Liver (tissue), 9 donors: ENCODE measurements around the gene TMEM255B. TPM values are rescaled to one million over a fixed set of nuclear protein-coding genes. Genes with fewer than 3 reads are reported as not detected.

Source experiments
- DNase-seq: peaks from one replicate; pipeline ENCODE4 v3.0.0-alpha.2; 2017; ENCODE audit warnings: low spot score
- H3K27ac ChIP-seq, 2 donors: one replicate each; pipeline ENCODE4 v1.7.0; 2013; ENCODE audit warnings: inconsistent platforms in 2 of 2, low read length in 2 of 2, control low read depth in 1 of 2, low read depth in 1 of 2, mild to moderate bottlenecking in 1 of 2
- H3K27me3 ChIP-seq, 4 donors: one replicate each; pipeline versions ENCODE4 v1.6.1 to v1.7.0; 2013; ENCODE audit warnings: low read length in 3 of 4, inconsistent platforms in 1 of 4, mild to moderate bottlenecking in 1 of 4, moderate library complexity in 1 of 4; ENCODE audit not compliant: control insufficient read depth in 4 of 4, insufficient read depth in 4 of 4
- H3K36me3 ChIP-seq, 4 donors: one replicate each; pipeline versions ENCODE4 v1.6.1 to v1.7.0; 2013; ENCODE audit warnings: low read length in 3 of 4, mild to moderate bottlenecking in 3 of 4, low read depth in 1 of 4, moderate library complexity in 1 of 4; ENCODE audit not compliant: control insufficient read depth in 4 of 4, insufficient read depth in 3 of 4
- H3K4me1 ChIP-seq, 4 donors: one replicate each; pipeline versions ENCODE4 v1.6.1 to v1.7.0; 2013; ENCODE audit warnings: low read length in 3 of 4, mild to moderate bottlenecking in 3 of 4, moderate library complexity in 1 of 4; ENCODE audit not compliant: control insufficient read depth in 4 of 4, insufficient read depth in 4 of 4
- H3K4me3 ChIP-seq, 3 donors: one replicate each; pipeline versions ENCODE4 v1.6.1 to v1.7.0; 2013; ENCODE audit warnings: low read length in 3 of 3, control low read depth in 1 of 3, low read depth in 1 of 3, mild to moderate bottlenecking in 1 of 3
- H3K9ac ChIP-seq, 2 donors: one replicate each; pipeline ENCODE4 v1.7.0; 2013; ENCODE audit warnings: low read length in 2 of 2, mild to moderate bottlenecking in 2 of 2, moderate library complexity in 2 of 2, control low read depth in 1 of 2, low read depth in 1 of 2
- H3K9me3 ChIP-seq, 4 donors: one replicate each; pipeline versions ENCODE4 v1.6.1 to v1.7.0; 2013; ENCODE audit warnings: low read length in 3 of 4; ENCODE audit not compliant: control insufficient read depth in 4 of 4
- ATF3 ChIP-seq: IDR thresholded peaks from 2 replicates; pipeline ENCODE4 v1.6.1; 2016; ENCODE audit warnings: antibody characterized with exemption
- EGR1 ChIP-seq, 2 donors: IDR thresholded peaks; 2 replicates each; pipeline ENCODE4 v1.6.1; 2016 to 2018; ENCODE audit warnings: antibody characterized with exemption in 2 of 2, low read depth in 2 of 2
- FOXA1 ChIP-seq: IDR thresholded peaks from 2 replicates; pipeline ENCODE4 v1.6.1; 2016; ENCODE audit warnings: antibody characterized with exemption
- HNF4G ChIP-seq: IDR thresholded peaks from 2 replicates; pipeline ENCODE4 v1.6.1; 2016; ENCODE audit warnings: antibody characterized with exemption
- JUND ChIP-seq, 2 donors: IDR thresholded peaks; 2 replicates each; pipeline ENCODE4 v1.6.1; 2016; ENCODE audit warnings: antibody characterized with exemption in 2 of 2
- NR2F2 ChIP-seq: IDR thresholded peaks from 2 replicates; pipeline ENCODE4 v1.6.1; 2016; ENCODE audit warnings: antibody characterized with exemption
- RAD21 ChIP-seq, 2 donors: IDR thresholded peaks; 2 replicates each; pipeline ENCODE4 v1.6.1; 2016; ENCODE audit warnings: antibody characterized with exemption in 2 of 2, mild to moderate bottlenecking in 2 of 2
- REST ChIP-seq: IDR thresholded peaks from 2 replicates; pipeline ENCODE4 v1.6.1; 2016; ENCODE audit warnings: antibody characterized with exemption, mild to moderate bottlenecking
- RXRA ChIP-seq, 2 donors: IDR thresholded peaks; 2 replicates each; pipeline ENCODE4 v1.6.1; 2017 to 2018; ENCODE audit warnings: antibody characterized with exemption in 2 of 2, mild to moderate bottlenecking in 1 of 2
- SP1 ChIP-seq: IDR thresholded peaks from 2 replicates; pipeline ENCODE4 v1.6.1; 2018; ENCODE audit warnings: antibody characterized with exemption, mild to moderate bottlenecking
- TAF1 ChIP-seq: conservative IDR thresholded peaks from 2 replicates; pipeline ENCODE4 v1.6.1; 2016; ENCODE audit warnings: antibody characterized with exemption, mild to moderate bottlenecking
- YY1 ChIP-seq: IDR thresholded peaks from 2 replicates; pipeline ENCODE4 v1.6.1; 2016; ENCODE audit warnings: antibody characterized with exemption, mild to moderate bottlenecking
- ZBTB33 ChIP-seq: IDR thresholded peaks from 2 replicates; pipeline ENCODE4 v1.6.1; 2016; ENCODE audit warnings: antibody characterized with exemption
- WGBS: extraction: QIAGEN DNeasy Blood & Tissue Kit; methylation state at CpG from one replicate; pipeline ENCODE4 v1.1.7; 2013; 5-methylcytosine and 5-hydroxymethylcytosine counted together
- polyA plus RNA-seq, 2 donors: library from polyadenylated mRNA; stranded (reverse) in 1 of 2; unstranded in 1 of 2; fragments of 200-250 nt in 1 of 2; fragments of >200 nt in 1 of 2; fragmentation: Nextera tagmentation in 1 of 2; extraction: Ambion mirVana in 1 of 2; gene quantifications; one replicate each; pipeline versions ENCODE4 v1.2.1 to v1.2.3, GENCODE V29; 2013 to 2015
- total RNA-seq, 2 donors: library from RNA; depleted of rRNA; stranded (reverse); fragments of >200 nt; gene quantifications; one replicate each; pipeline ENCODE4 v1.2.3, GENCODE V29; 2014
- TF ChIP-seq, protein P1 (sequence below): IDR thresholded peaks from 2 replicates; pipeline ENCODE4 v1.6.1; 2016; ENCODE audit warnings: antibody characterized with exemption
- TF ChIP-seq, protein P2 (sequence below): fragments of 150-350 bp; IDR thresholded peaks from 2 replicates; pipeline ENCODE4 v1.5.1; 2017; ENCODE audit warnings: improper control_type of control experiment, low read depth, low read length; ENCODE audit not compliant: missing input control
- donor health status: healthy.
- donor health status: healthy.
- donor health status: healthy.
- donor health status: healthy.
- donor health status: healthy.

The TMEM255B gene
- total and polyA plus RNA-seq, 4 donors: 0.37 to 8.6 (median 3.5) TPM

DNA sequence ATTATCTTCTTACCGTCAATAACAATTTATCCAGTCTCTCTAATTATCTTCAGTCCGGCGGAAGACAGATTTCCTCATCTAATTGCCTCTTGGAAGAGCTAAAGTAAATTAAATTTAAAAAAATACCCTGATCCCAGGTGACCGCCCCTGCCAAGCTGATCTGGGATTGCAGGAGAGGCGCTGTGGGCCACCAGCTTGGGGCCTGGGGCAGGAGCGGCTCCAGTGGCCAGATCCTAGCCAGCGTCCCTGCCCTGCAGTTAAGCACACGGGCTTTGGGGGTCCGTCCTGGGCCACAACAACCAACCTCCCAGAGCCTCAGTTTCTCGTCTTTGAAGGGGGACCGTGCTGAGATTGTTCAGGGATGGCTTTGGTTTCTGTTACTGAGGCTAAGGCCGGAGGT lies 12.4 kb upstream of the TMEM255B start:
- 83% methylated on average over 12 of the region's 12 CpGs for WGBS
- TF ChIP-seq SP1 (no peak), NR2F2 (no peak), HNF4G (no peak), YY1 (no peak), TAF1 (no peak), ZBTB33 (no peak), REST (no peak), RAD21 (IDR thresholded peaks at IDR 0.05) (no peak), EGR1 (IDR thresholded peaks at IDR 0.05; ENCODE audit: low read depth in 2 of 2) (no peak), FOXA1 (no peak), JUND (IDR thresholded peaks at IDR 0.05) (no peak), RXRA (IDR thresholded peaks at IDR 0.05) (no peak), ATF3 (no peak)
- TF ChIP-seq, protein P1, sequence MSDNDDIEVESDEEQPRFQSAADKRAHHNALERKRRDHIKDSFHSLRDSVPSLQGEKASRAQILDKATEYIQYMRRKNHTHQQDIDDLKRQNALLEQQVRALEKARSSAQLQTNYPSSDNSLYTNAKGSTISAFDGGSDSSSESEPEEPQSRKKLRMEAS: no peak
- TF ChIP-seq, protein P2, sequence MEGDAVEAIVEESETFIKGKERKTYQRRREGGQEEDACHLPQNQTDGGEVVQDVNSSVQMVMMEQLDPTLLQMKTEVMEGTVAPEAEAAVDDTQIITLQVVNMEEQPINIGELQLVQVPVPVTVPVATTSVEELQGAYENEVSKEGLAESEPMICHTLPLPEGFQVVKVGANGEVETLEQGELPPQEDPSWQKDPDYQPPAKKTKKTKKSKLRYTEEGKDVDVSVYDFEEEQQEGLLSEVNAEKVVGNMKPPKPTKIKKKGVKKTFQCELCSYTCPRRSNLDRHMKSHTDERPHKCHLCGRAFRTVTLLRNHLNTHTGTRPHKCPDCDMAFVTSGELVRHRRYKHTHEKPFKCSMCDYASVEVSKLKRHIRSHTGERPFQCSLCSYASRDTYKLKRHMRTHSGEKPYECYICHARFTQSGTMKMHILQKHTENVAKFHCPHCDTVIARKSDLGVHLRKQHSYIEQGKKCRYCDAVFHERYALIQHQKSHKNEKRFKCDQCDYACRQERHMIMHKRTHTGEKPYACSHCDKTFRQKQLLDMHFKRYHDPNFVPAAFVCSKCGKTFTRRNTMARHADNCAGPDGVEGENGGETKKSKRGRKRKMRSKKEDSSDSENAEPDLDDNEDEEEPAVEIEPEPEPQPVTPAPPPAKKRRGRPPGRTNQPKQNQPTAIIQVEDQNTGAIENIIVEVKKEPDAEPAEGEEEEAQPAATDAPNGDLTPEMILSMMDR: no peak
- no peak overlapping the region for H3K27ac ChIP-seq

GRCh38 chr13:113747291-113747833 lies 11.7 kb upstream of the TMEM255B start:
- H3K27ac ChIP-seq: no peak overlapping the region
- TF ChIP-seq, protein P2: no peak
- no peak for TF ChIP-seq EGR1 (IDR thresholded peaks at IDR 0.05; ENCODE audit: low read depth in 2 of 2)
- TF ChIP-seq TAF1: no peak
- TF ChIP-seq ZBTB33: no peak
- TF ChIP-seq RXRA (IDR thresholded peaks at IDR 0.05): no peak
- TF ChIP-seq REST: no peak
- TF ChIP-seq RAD21 (IDR thresholded peaks at IDR 0.05): no peak

More for the DNA sequence above, 12.4 kb upstream of the TMEM255B start:
- DNase-seq: no peak
- H3K4me3 ChIP-seq: no peak overlapping the region
- H3K4me1 ChIP-seq: peaks cover 0 to 3% (median 0%) of the 10 kb centered on the region in 4 donors
- no peaks in the 10 kb centered on the region for H3K9me3 ChIP-seq
- H3K36me3 ChIP-seq: no peaks in the 10 kb centered on the region
- H3K27me3 ChIP-seq: no peaks in the 10 kb centered on the region
- H3K9ac ChIP-seq: no peak overlapping the region

More at GRCh38 chr13:113747291-113747833, 11.7 kb upstream of the TMEM255B start:
- 87% methylated on average over 25 of the region's 25 CpGs for WGBS
- no peak overlapping the region for H3K4me3 ChIP-seq
- no peak for DNase-seq
- no peaks in the 10 kb centered on the region for H3K36me3 ChIP-seq
- no peaks in the 10 kb centered on the region for H3K27me3 ChIP-seq
- H3K4me1 ChIP-seq: no peaks in the 10 kb centered on the region
- no peak overlapping the region for H3K9ac ChIP-seq
- no peaks in the 10 kb centered on the region for H3K9me3 ChIP-seq
